Naive thymus-derived CD8-positive, alpha-beta T cell (primary cell): Measurements from ENCODE around the gene TTLL3. TPM values are rescaled to one million over a fixed set of nuclear protein-coding genes. Genes with fewer than 3 reads are reported as not detected.
A peak's percentile ranks its signal among the peaks of the same experiment; 100 is the strongest.

Source experiments
- ATAC-seq, 2 donors: fragments of 150-1000 bp; cut with Tn5 transposase in 1 of 2; sonication (Bioruptor Pico), chemical (Tn5 transposase) in 1 of 2; 1 replicate in 1 of 2; 2 replicates in 1 of 2; pipeline ENCODE4 v1.10.0; 2021; ENCODE audit warnings: mild to moderate bottlenecking in 2 of 2, moderate library complexity in 2 of 2
- POLR2A ChIA-PET: fragments of 350-600 bp; sonication (Branson Sonifier 250); formaldehyde crosslinking; loops from one replicate; lab custom pipeline; 2021; ENCODE audit warnings: antibody characterized with exemption; lab: Charles Lee
- DNase-seq, 10 donors: peaks; one replicate each; pipeline versions ENCODE4 v3.0.0 to v3.0.0-alpha.2; 2020 to 2022
- H3K27ac Mint-ChIP-seq, 10 donors: one replicate each; pipeline ENCODE4 v1.8.0; 2020 to 2022; ENCODE audit warnings: mild to moderate bottlenecking in 10 of 10, mixed read lengths in 10 of 10, moderate library complexity in 4 of 10, inconsistent platforms in 1 of 10
- H3K27me3 Mint-ChIP-seq, 5 donors: one replicate each; pipeline ENCODE4 v1.8.0; 2021 to 2022; ENCODE audit warnings: mixed read lengths in 5 of 5
- H3K36me3 Mint-ChIP-seq, 3 donors: one replicate each; pipeline ENCODE4 v1.8.0; 2020 to 2022; ENCODE audit warnings: mixed read lengths in 3 of 3, mild to moderate bottlenecking in 2 of 3, inconsistent platforms in 1 of 3
- H3K4me1 Mint-ChIP-seq, 4 donors: one replicate each; pipeline ENCODE4 v1.8.0; 2021 to 2022; ENCODE audit warnings: mixed read lengths in 4 of 4
- H3K4me3 Mint-ChIP-seq, 10 donors: one replicate each; pipeline ENCODE4 v1.8.0; 2020 to 2022; ENCODE audit warnings: mild to moderate bottlenecking in 10 of 10, mixed read lengths in 10 of 10, moderate library complexity in 6 of 10, inconsistent platforms in 1 of 10
- H3K9me3 Mint-ChIP-seq, 9 donors: one replicate each; pipeline ENCODE4 v1.8.0; 2020 to 2022; ENCODE audit warnings: mixed read lengths in 9 of 9, mild to moderate bottlenecking in 3 of 9, inconsistent platforms in 1 of 9, moderate library complexity in 1 of 9
- polyA plus RNA-seq, 3 donors: library from polyadenylated mRNA; unstranded; fragments of 300-500 nt; fragmentation: Illumina TruSeq; gene quantifications; one replicate each; pipeline ENCODE4 v1.2.3, GENCODE V29; 2021
- total RNA-seq, 8 experiments: library from RNA in 2 of 8; stranded (reverse) in 2 of 8; gene quantifications; one replicate each; pipeline ENCODE4 v1.2.3 and lab custom pipeline; 2021 to 2026

The TTLL3 gene
- total and polyA plus RNA-seq, 5 experiments from 2014 or later, result 1.3 to 65.6 (median 2.5) TPM

- peaks cover 5 to 58% (median 24%) of the 10 kb centered on the region in 3 donors for H3K36me3 Mint-ChIP-seq
- H3K27me3 Mint-ChIP-seq, result no peaks in the 10 kb centered on the region
- H3K4me1 Mint-ChIP-seq, result peaks cover 33 to 61% (median 58%) of the 10 kb centered on the region in 4 donors
- POLR2A ChIA-PET, result interaction anchor here (0.7 kb wide), 1 partner anchor 20 kb away, joined by 3 read pairs; no protein-coding TSS in a partner anchor
- peak overlapping the region in 1 of 10 donors; percentile 82 for H3K27ac Mint-ChIP-seq
- no peak overlapping the region for H3K4me3 Mint-ChIP-seq
- DNase-seq, result peak in 1 of 10 donors; percentile 12
- H3K9me3 Mint-ChIP-seq, result no peaks in the 10 kb centered on the region
- ATAC-seq, result no peak
Measured at GRCh38 chr3:9782770-9783169, 27.3 kb upstream of the TTLL3 start.

- H3K27me3 Mint-ChIP-seq, result no peaks in the 10 kb centered on the region
- H3K36me3 Mint-ChIP-seq, result peaks cover 6 to 63% (median 27%) of the 10 kb centered on the region in 3 donors
- no peak for ATAC-seq
- no peaks in the 10 kb centered on the region for H3K9me3 Mint-ChIP-seq
- H3K4me1 Mint-ChIP-seq, result peaks cover 29 to 51% (median 50%) of the 10 kb centered on the region in 4 donors
- H3K27ac Mint-ChIP-seq, result no peak overlapping the region
- POLR2A ChIA-PET, result interaction anchor here (0.7 kb wide), 1 partner anchor 23 kb away, joined by 3 read pairs; no protein-coding TSS in a partner anchor
- H3K4me3 Mint-ChIP-seq, result no peak overlapping the region
- no peak for DNase-seq
Measured at GRCh38 chr3:9783954-9784353, 26.1 kb upstream of the TTLL3 start.

- Mint-ChIP-seq H3K9me3 (no peaks in the 10 kb centered on the region), H3K36me3 (peaks cover 9 to 73% (median 32%) of the 10 kb centered on the region in 3 donors), H3K4me3 (no peak overlapping the region), H3K27ac (no peak overlapping the region), H3K4me1 (peaks cover 21 to 50% (median 45%) of the 10 kb centered on the region in 4 donors), H3K27me3 (no peaks in the 10 kb centered on the region)
- POLR2A ChIA-PET, result interaction anchor here (1.5 kb wide), 1 partner anchor 107 kb away, joined by 5 read pairs; no protein-coding TSS in a partner anchor
- DNase-seq, result no peak
- ATAC-seq, result no peak
Measured at GRCh38 chr3:9784965-9785364, 25.1 kb upstream of the TTLL3 start.

- peak overlapping the region in 1 of 10 donors; percentile 17 for H3K27ac Mint-ChIP-seq
- no peaks in the 10 kb centered on the region for H3K9me3 Mint-ChIP-seq
- POLR2A ChIA-PET, result interaction anchor here (1.5 kb wide), 1 partner anchor 106 kb away, joined by 5 read pairs; no protein-coding TSS in a partner anchor
- peaks cover 20 to 50% (median 45%) of the 10 kb centered on the region in 4 donors for H3K4me1 Mint-ChIP-seq
- H3K4me3 Mint-ChIP-seq, result no peak overlapping the region
- no peak for ATAC-seq
- H3K36me3 Mint-ChIP-seq, result peaks cover 13 to 79% (median 36%) of the 10 kb centered on the region in 3 donors
- H3K27me3 Mint-ChIP-seq, result no peaks in the 10 kb centered on the region
- DNase-seq, result no peak
Measured at GRCh38 chr3:9785602-9786001, 24.5 kb upstream of the TTLL3 start.

- Mint-ChIP-seq H3K4me3 (no peak overlapping the region), H3K4me1 (peaks cover 24 to 48% (median 46%) of the 10 kb centered on the region in 4 donors), H3K27me3 (no peaks in the 10 kb centered on the region), H3K36me3 (peaks cover 13 to 78% (median 36%) of the 10 kb centered on the region in 3 donors), H3K27ac (peak overlapping the region in 2 of 10 donors; percentile 8 to 24), H3K9me3 (no peaks in the 10 kb centered on the region)
- no peak for DNase-seq
- ATAC-seq, result no peak
- POLR2A ChIA-PET, result interaction anchor here (1.5 kb wide), 1 partner anchor 106 kb away, joined by 5 read pairs; no protein-coding TSS in a partner anchor
Measured at GRCh38 chr3:9786209-9786739, 23.8 kb upstream of the TTLL3 start.

- POLR2A ChIA-PET, result no interaction called here
- Mint-ChIP-seq H3K27me3 (no peaks in the 10 kb centered on the region), H3K27ac (peak overlapping the region in 7 of 10 donors; percentile 8 to 88 (median 69)), H3K4me1 (peaks cover 25 to 52% (median 47%) of the 10 kb centered on the region in 4 donors), H3K9me3 (no peaks in the 10 kb centered on the region), H3K4me3 (peak overlapping the region in 1 of 10 donors; percentile 11), H3K36me3 (peaks cover 13 to 72% (median 36%) of the 10 kb centered on the region in 3 donors)
- DNase-seq, result no peak
- no peak for ATAC-seq
Measured at GRCh38 chr3:9786825-9787669, 23.0 kb upstream of the TTLL3 start.

- Mint-ChIP-seq H3K36me3 (peaks cover 13 to 66% (median 32%) of the 10 kb centered on the region in 3 donors), H3K27ac (peak overlapping the region in 9 of 10 donors; percentile 8 to 88 (median 54)), H3K9me3 (no peaks in the 10 kb centered on the region), H3K4me3 (peak overlapping the region in 1 of 10 donors; percentile 52), H3K27me3 (no peaks in the 10 kb centered on the region), H3K4me1 (peaks cover 22 to 47% (median 43%) of the 10 kb centered on the region in 4 donors)
- POLR2A ChIA-PET, result no interaction called here
- ATAC-seq (no peak), DNase-seq (no peak)
Measured at GRCh38 chr3:9787714-9788113, 22.3 kb upstream of the TTLL3 start.

- Mint-ChIP-seq H3K27me3 (no peaks in the 10 kb centered on the region), H3K27ac (peak overlapping the region in 7 of 10 donors; percentile 14 to 100 (median 98)), H3K36me3 (peaks cover 13 to 57% (median 26%) of the 10 kb centered on the region in 3 donors), H3K4me1 (peaks cover 35 to 70% (median 65%) of the 10 kb centered on the region in 4 donors), H3K4me3 (peak overlapping the region; percentile 91 to 100 (median 96)), H3K9me3 (no peaks in the 10 kb centered on the region)
- DNase-seq (no peak), ATAC-seq (no peak)
- POLR2A ChIA-PET, result interaction anchor here (0.7 to 3.5 kb wide), 6 partner anchors 11 to 394 kb away, joined by 3 to 47 read pairs (median 4); partner anchors contain the start of genes MTMR14, OGG1 and VHL
Measured at GRCh38 chr3:9791127-9791526, 18.9 kb upstream of the TTLL3 start.

GRCh38 chr3:9791790-9792404 is 18.2 kb upstream of the TTLL3 start:
- no peaks in the 10 kb centered on the region for H3K9me3 Mint-ChIP-seq
- H3K4me1 Mint-ChIP-seq, result peaks cover 35 to 77% (median 71%) of the 10 kb centered on the region in 4 donors
- no peak for DNase-seq
- peak overlapping the region; percentile 91 to 100 (median 96) for H3K4me3 Mint-ChIP-seq
- no peak for ATAC-seq
- H3K36me3 Mint-ChIP-seq, result peaks cover 13 to 56% (median 21%) of the 10 kb centered on the region in 3 donors
- H3K27me3 Mint-ChIP-seq, result no peaks in the 10 kb centered on the region
- H3K27ac Mint-ChIP-seq, result peak overlapping the region; percentile 95 to 100 (median 99)
- POLR2A ChIA-PET, result interaction anchor here (0.6 to 3.5 kb wide), 26 partner anchors 10 to 1852 kb away, joined by 3 to 47 read pairs (median 5); partner anchors contain the start of genes BRPF1, CRELD1, FANCD2 and IL17RC

GRCh38 chr3:9792405-9793160 is 17.5 kb upstream of the TTLL3 start, which contains the start of the genes ARPC4 and TADA3:
ARPC4 (plus strand) TSS chr3:9793082; CDS start chr3:9793122, 40 bp downstream.
TADA3 (minus strand) TSS chr3:9792473; CDS start chr3:9791466, 1,007 bp downstream.
- H3K4me1 Mint-ChIP-seq, result peaks cover 36 to 78% (median 73%) of the 10 kb centered on the region in 4 donors
- POLR2A ChIA-PET, result interaction anchor here (0.6 to 3.5 kb wide), 30 partner anchors 9 to 1851 kb away, joined by 3 to 47 read pairs (median 4); partner anchors contain the start of genes BRPF1, CRELD1, EMC3 and FANCD2
- peak within 1 kb of the TSS; percentile 91 to 100 (median 96) for H3K4me3 Mint-ChIP-seq
- H3K36me3 Mint-ChIP-seq, result peaks cover 10 to 57% (median 17%) of the 10 kb centered on the region in 3 donors
- H3K27ac Mint-ChIP-seq, result peak within 1 kb of the TSS; percentile 95 to 100 (median 99)
- DNase-seq (peak; percentile 85 to 98 (median 89)), ATAC-seq (peak; percentile 86 to 87)
- H3K9me3 Mint-ChIP-seq, result no peaks in the 10 kb centered on the region
- H3K27me3 Mint-ChIP-seq, result no peaks in the 10 kb centered on the region
